Smooth muscle cell (in vitro differentiated cells): ENCODE results near the gene APOL4. TPM values are rescaled to one million over a fixed set of nuclear protein-coding genes. Genes with fewer than 3 reads are reported as not detected.

Source experiments
- DNase-seq: peaks from one replicate; lab custom pipeline; 2025; ENCODE audit not compliant: unreplicated experiment; lab: John Stamatoyannopoulos, UW
- H2AFZ ChIP-seq: fragments of 200-600 bp; sonication (generic); 2 replicates; pipeline ENCODE4 v1.6.0; 2016; ENCODE audit warnings: antibody characterized with exemption, low read depth, mild to moderate bottlenecking
- H3F3A ChIP-seq: fragments of 200-600 bp; sonication (generic); 2 replicates; pipeline ENCODE4 v1.6.0; 2017; ENCODE audit warnings: antibody characterized with exemption, low read depth
- H3K27ac ChIP-seq: fragments of 200-600 bp; sonication (generic); 2 replicates; pipeline ENCODE4 v1.5.1; 2016; ENCODE audit warnings: low read depth, mild to moderate bottlenecking
- H3K27me3 ChIP-seq: fragments of 200-600 bp; sonication (generic); 2 replicates; pipeline ENCODE4 v1.6.1; 2016; ENCODE audit warnings: low read depth, mild to moderate bottlenecking
- H3K36me3 ChIP-seq: fragments of 200-600 bp; sonication (generic); 2 replicates; pipeline ENCODE4 v1.5.1; 2016; ENCODE audit warnings: low read depth
- H3K4me1 ChIP-seq: fragments of 200-600 bp; sonication (generic); 2 replicates; pipeline ENCODE4 v1.5.1; 2016; ENCODE audit warnings: low read depth
- H3K4me2 ChIP-seq: fragments of 200-600 bp; sonication (generic); 2 replicates; pipeline ENCODE4 v1.6.0; 2016; ENCODE audit warnings: mild to moderate bottlenecking
- H3K4me3 ChIP-seq: fragments of 200-600 bp; sonication (generic); 2 replicates; pipeline ENCODE4 v1.5.1; 2016; ENCODE audit warnings: mild to moderate bottlenecking
- H3K79me2 ChIP-seq: fragments of 200-600 bp; sonication (generic); 2 replicates; pipeline ENCODE4 v1.6.0; 2016; ENCODE audit warnings: low read depth, mild to moderate bottlenecking
- H3K9ac ChIP-seq: fragments of 200-600 bp; sonication (generic); 2 replicates; pipeline ENCODE4 v1.6.0; 2016; ENCODE audit warnings: low read depth
- H3K9me3 ChIP-seq: fragments of 200-600 bp; sonication (generic); replicated peaks from 2 replicates; pipeline ENCODE4 v1.5.1; 2016; ENCODE audit warnings: low read depth
- H4K20me1 ChIP-seq: fragments of 200-600 bp; sonication (generic); 2 replicates; pipeline ENCODE4 v1.6.0; 2016; ENCODE audit warnings: low read depth
- CTCF ChIP-seq: fragments of 200-600 bp; sonication (generic); IDR thresholded peaks from 2 replicates; pipeline ENCODE4 v1.5.1; 2017; ENCODE audit warnings: borderline replicate concordance, mild to moderate bottlenecking, antibody characterized with exemption; ENCODE audit not compliant: insufficient read depth, poor library complexity, severe bottlenecking
- WGBS: methylation state at CpG from one replicate; pipeline ENCODE4 v1.1.7; 2016; ENCODE audit warnings: low lambda C conversion rate; 5-methylcytosine and 5-hydroxymethylcytosine counted together
- polyA plus RNA-seq: library from polyadenylated mRNA; unstranded; fragments of >200 nt; fragmentation: Nextera tagmentation; extraction: Ambion mirVana; gene quantifications from 2 replicates; pipeline ENCODE4 v1.2.1, GENCODE V29; 2016
- total RNA-seq: library from RNA; depleted of rRNA; stranded (reverse); fragments of >200 nt; gene quantifications from 2 replicates; pipeline ENCODE4 v1.2.3, GENCODE V29; 2014

The APOL4 gene
- total and polyA plus RNA-seq, 2 experiments from 2014 or later, result 0.40 TPM; not detected in 1

GRCh38 chr22:36185828-36186624, 15.6 kb downstream of the APOL4 start:
- H3K4me3 ChIP-seq, result no peak overlapping the region
- no peaks in the 10 kb centered on the region for H3K4me1 ChIP-seq
- no peaks in the 10 kb centered on the region for H3F3A ChIP-seq
- no peak overlapping the region for H3K9ac ChIP-seq
- no peaks in the 10 kb centered on the region for H3K36me3 ChIP-seq
- H3K79me2 ChIP-seq, result no peaks in the 10 kb centered on the region
- WGBS, result 87% methylated on average over 14 of the region's 14 CpGs
- H3K27ac ChIP-seq, result no peak overlapping the region
- H3K27me3 ChIP-seq, result no peaks in the 10 kb centered on the region
- DNase-seq, result no peak
- H4K20me1 ChIP-seq, result no peaks in the 10 kb centered on the region
- TF ChIP-seq CTCF, result no peak
- no peak overlapping the region for H2AFZ ChIP-seq
- H3K9me3 ChIP-seq, result no peaks in the 10 kb centered on the region
- H3K4me2 ChIP-seq, result no peak overlapping the region

GRCh38 chr22:36184433-36185025, 17.1 kb downstream of the APOL4 start:
- TF ChIP-seq CTCF, result no peak
- no peaks in the 10 kb centered on the region for H4K20me1 ChIP-seq
- no peaks in the 10 kb centered on the region for H3F3A ChIP-seq
- no peak for DNase-seq
- WGBS, result 90% methylated on average over 10 of the region's 10 CpGs
- H2AFZ ChIP-seq, result no peak overlapping the region
- no peak overlapping the region for H3K27ac ChIP-seq
- no peaks in the 10 kb centered on the region for H3K27me3 ChIP-seq
- no peak overlapping the region for H3K9ac ChIP-seq
- no peak overlapping the region for H3K4me2 ChIP-seq
- H3K36me3 ChIP-seq, result no peaks in the 10 kb centered on the region
- H3K4me1 ChIP-seq, result no peaks in the 10 kb centered on the region
- no peak overlapping the region for H3K4me3 ChIP-seq
- no peaks in the 10 kb centered on the region for H3K79me2 ChIP-seq
- no peaks in the 10 kb centered on the region for H3K9me3 ChIP-seq

GRCh38 chr22:36183446-36183845, 18.2 kb downstream of the APOL4 start:
- Histone ChIP-seq H3K36me3 (no peaks in the 10 kb centered on the region), H2AFZ (no peak overlapping the region), H3K9me3 (no peaks in the 10 kb centered on the region), H3K4me2 (no peak overlapping the region), H3K4me1 (no peaks in the 10 kb centered on the region), H3K27me3 (no peaks in the 10 kb centered on the region), H4K20me1 (no peaks in the 10 kb centered on the region), H3K9ac (no peak overlapping the region), H3K27ac (no peak overlapping the region), H3K79me2 (no peaks in the 10 kb centered on the region), H3K4me3 (no peak overlapping the region), H3F3A (no peaks in the 10 kb centered on the region)
- 91% methylated on average over 7 of the region's 7 CpGs for WGBS
- TF ChIP-seq CTCF, result no peak
- no peak for DNase-seq
